ENCODE data around the gene SSBP2.
A peak's percentile ranks its signal among the peaks of the same experiment; 100 is the strongest.

Gene SSBP2

DNA sequence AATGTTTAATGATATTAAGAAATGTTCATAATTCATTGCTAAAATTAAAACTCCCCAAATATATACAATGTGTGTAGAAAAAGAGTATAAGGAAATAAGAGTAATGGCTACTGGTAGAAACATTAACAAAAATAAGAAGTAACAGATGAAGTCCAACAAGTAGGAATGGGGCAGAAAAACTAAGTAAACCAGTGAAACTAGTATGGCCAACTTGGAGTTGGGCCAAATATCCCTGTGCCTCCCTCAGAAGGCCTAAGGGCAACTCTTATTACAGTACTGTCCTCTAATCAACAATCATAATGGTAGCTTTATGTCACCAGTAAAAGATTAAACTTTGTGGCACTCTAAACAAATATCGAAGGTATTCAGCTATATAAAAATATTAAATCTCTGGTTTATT, 93.5 kb downstream of the SSBP2 start:
- no peaks in the 10 kb centered on the region for H3K36me3 ChIP-seq (ENCODE audit: control insufficient read depth, insufficient read depth, low read length, severe bottlenecking)
- no peaks in the 10 kb centered on the region for H3K4me1 ChIP-seq (ENCODE audit: control insufficient read depth, insufficient read depth, low read length)
- DNase-seq (ENCODE audit: low read depth), result peak; percentile 2

GRCh38 chr5:81656783-81657182, 94.1 kb downstream of the SSBP2 start:
- Histone ChIP-seq H3K9ac (ENCODE audit: low read length) (no peak overlapping the region), H3K36me3 (ENCODE audit: control insufficient read depth, insufficient read depth, low read length, severe bottlenecking) (no peaks in the 10 kb centered on the region), H3K4me3 (ENCODE audit: low read length) (no peak overlapping the region), H3K27me3 (replicated peaks; ENCODE audit: control insufficient read depth, insufficient read depth, low read length) (no peaks in the 10 kb centered on the region), H3K9me3 (ENCODE audit: control insufficient read depth, low read length) (no peaks in the 10 kb centered on the region), H3K4me1 (ENCODE audit: control insufficient read depth, insufficient read depth, low read length) (no peaks in the 10 kb centered on the region)
- no peak for DNase-seq (ENCODE audit: low read depth)

More for the DNA sequence above, 93.5 kb downstream of the SSBP2 start:
- Histone ChIP-seq H3K9ac (ENCODE audit: low read length) (no peak overlapping the region), H3K27me3 (replicated peaks; ENCODE audit: control insufficient read depth, insufficient read depth, low read length) (no peaks in the 10 kb centered on the region), H3K9me3 (ENCODE audit: control insufficient read depth, low read length) (no peaks in the 10 kb centered on the region), H3K4me3 (ENCODE audit: low read length) (no peak overlapping the region)

DNA sequence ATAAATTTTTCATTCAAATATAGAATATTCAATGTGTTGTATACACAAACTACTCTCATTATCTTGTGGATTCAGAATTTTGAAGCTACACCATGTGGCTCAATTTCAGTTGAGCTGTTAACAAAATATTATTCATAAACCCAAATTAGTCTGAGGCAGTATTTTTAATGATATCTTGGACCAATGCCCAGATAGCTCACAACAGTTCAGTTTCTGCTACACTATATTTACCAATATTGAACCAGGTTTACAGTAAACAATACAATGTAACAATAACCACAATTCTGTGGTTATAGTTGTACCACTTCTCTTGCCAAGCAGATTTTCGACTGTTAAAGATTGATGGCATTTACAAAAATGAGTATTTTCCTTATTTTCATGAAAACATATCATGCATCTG, 99.9 kb downstream of the SSBP2 start:
- Histone ChIP-seq H3K4me1 (ENCODE audit: control insufficient read depth, insufficient read depth, low read length) (no peaks in the 10 kb centered on the region), H3K9ac (ENCODE audit: low read length) (no peak overlapping the region), H3K27me3 (replicated peaks; ENCODE audit: control insufficient read depth, insufficient read depth, low read length) (no peaks in the 10 kb centered on the region), H3K9me3 (ENCODE audit: control insufficient read depth, low read length) (no peaks in the 10 kb centered on the region), H3K36me3 (ENCODE audit: control insufficient read depth, insufficient read depth, low read length, severe bottlenecking) (peaks cover 11% of the 10 kb centered on the region), H3K4me3 (ENCODE audit: low read length) (no peak overlapping the region)
- no peak for DNase-seq (ENCODE audit: low read depth)

DNA sequence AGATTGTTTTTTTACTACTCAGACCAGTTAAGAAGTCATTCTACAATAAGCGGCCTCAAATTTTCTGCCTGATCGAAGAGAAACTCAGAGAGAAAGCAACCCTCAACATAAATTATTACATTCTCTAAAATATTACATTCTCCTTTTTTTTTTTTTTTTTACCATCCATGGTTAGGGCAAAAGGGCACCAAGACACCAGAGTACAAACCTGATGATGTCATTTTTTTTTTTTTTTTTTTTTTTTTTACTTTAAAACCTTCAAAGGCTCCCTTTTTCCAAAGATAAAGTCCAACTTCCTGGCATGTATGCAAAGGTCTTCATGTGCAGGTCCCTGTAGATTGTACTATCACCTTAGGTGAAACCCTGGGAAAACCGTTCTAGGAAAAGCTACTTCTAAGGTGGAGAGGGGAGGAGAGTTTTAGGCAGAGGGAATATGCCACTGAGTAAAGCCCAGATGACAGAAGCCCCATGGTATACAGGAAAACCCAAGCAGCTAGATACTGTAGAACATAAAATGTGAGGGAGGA, 104.4 kb downstream of the SSBP2 start:
- H3K36me3 ChIP-seq (ENCODE audit: control insufficient read depth, insufficient read depth, low read length, severe bottlenecking), result peaks cover 11% of the 10 kb centered on the region
- no peak overlapping the region for H3K9ac ChIP-seq (ENCODE audit: low read length)
- H3K4me1 ChIP-seq (ENCODE audit: control insufficient read depth, insufficient read depth, low read length), result no peaks in the 10 kb centered on the region
- DNase-seq (ENCODE audit: low read depth), result no peak
- H3K4me3 ChIP-seq (ENCODE audit: low read length), result no peak overlapping the region
- H3K27me3 ChIP-seq (replicated peaks; ENCODE audit: control insufficient read depth, insufficient read depth, low read length), result no peaks in the 10 kb centered on the region
- H3K9me3 ChIP-seq (ENCODE audit: control insufficient read depth, low read length), result no peaks in the 10 kb centered on the region

GRCh38 chr5:81642210-81642609, 108.7 kb downstream of the SSBP2 start:
- no peaks in the 10 kb centered on the region for H3K36me3 ChIP-seq (ENCODE audit: control insufficient read depth, insufficient read depth, low read length, severe bottlenecking)
- H3K9ac ChIP-seq (ENCODE audit: low read length), result no peak overlapping the region
- H3K27me3 ChIP-seq (replicated peaks; ENCODE audit: control insufficient read depth, insufficient read depth, low read length), result no peaks in the 10 kb centered on the region
- no peak overlapping the region for H3K4me3 ChIP-seq (ENCODE audit: low read length)
- no peaks in the 10 kb centered on the region for H3K9me3 ChIP-seq (ENCODE audit: control insufficient read depth, low read length)
- no peak for DNase-seq (ENCODE audit: low read depth)
- peaks cover 11% of the 10 kb centered on the region for H3K4me1 ChIP-seq (ENCODE audit: control insufficient read depth, insufficient read depth, low read length)

GRCh38 chr5:81639556-81639955, 111.3 kb downstream of the SSBP2 start:
- H3K4me1 ChIP-seq (ENCODE audit: control insufficient read depth, insufficient read depth, low read length), result peaks cover 11% of the 10 kb centered on the region
- H3K9me3 ChIP-seq (ENCODE audit: control insufficient read depth, low read length), result no peaks in the 10 kb centered on the region
- no peaks in the 10 kb centered on the region for H3K27me3 ChIP-seq (replicated peaks; ENCODE audit: control insufficient read depth, insufficient read depth, low read length)
- no peak overlapping the region for H3K9ac ChIP-seq (ENCODE audit: low read length)
- H3K36me3 ChIP-seq (ENCODE audit: control insufficient read depth, insufficient read depth, low read length, severe bottlenecking), result peaks cover 16% of the 10 kb centered on the region
- DNase-seq (ENCODE audit: low read depth), result peak; percentile 37
- H3K4me3 ChIP-seq (ENCODE audit: low read length), result no peak overlapping the region

- Histone ChIP-seq H3K9ac (ENCODE audit: low read length) (no peak overlapping the region), H3K27me3 (replicated peaks; ENCODE audit: control insufficient read depth, insufficient read depth, low read length) (no peaks in the 10 kb centered on the region), H3K9me3 (ENCODE audit: control insufficient read depth, low read length) (no peaks in the 10 kb centered on the region), H3K4me3 (ENCODE audit: low read length) (no peak overlapping the region), H3K4me1 (ENCODE audit: control insufficient read depth, insufficient read depth, low read length) (peaks cover 11% of the 10 kb centered on the region), H3K36me3 (ENCODE audit: control insufficient read depth, insufficient read depth, low read length, severe bottlenecking) (peaks cover 21% of the 10 kb centered on the region)
- peak; percentile 15 for DNase-seq (ENCODE audit: low read depth)
These were observed 112.4 kb downstream of the SSBP2 start for GRCh38 chr5:81638471-81638870.

GRCh38 chr5:81633891-81634290, 117.0 kb downstream of the SSBP2 start:
- DNase-seq (ENCODE audit: low read depth), result no peak
- Histone ChIP-seq H3K9ac (ENCODE audit: low read length) (no peak overlapping the region), H3K27me3 (replicated peaks; ENCODE audit: control insufficient read depth, insufficient read depth, low read length) (no peaks in the 10 kb centered on the region), H3K4me1 (ENCODE audit: control insufficient read depth, insufficient read depth, low read length) (peaks cover 3% of the 10 kb centered on the region), H3K36me3 (ENCODE audit: control insufficient read depth, insufficient read depth, low read length, severe bottlenecking) (peaks cover 32% of the 10 kb centered on the region), H3K9me3 (ENCODE audit: control insufficient read depth, low read length) (no peaks in the 10 kb centered on the region), H3K4me3 (ENCODE audit: low read length) (no peak overlapping the region)

GRCh38 chr5:81633471-81633870, 117.4 kb downstream of the SSBP2 start:
- Histone ChIP-seq H3K4me1 (ENCODE audit: control insufficient read depth, insufficient read depth, low read length) (no peaks in the 10 kb centered on the region), H3K4me3 (ENCODE audit: low read length) (no peak overlapping the region), H3K36me3 (ENCODE audit: control insufficient read depth, insufficient read depth, low read length, severe bottlenecking) (peaks cover 32% of the 10 kb centered on the region), H3K9me3 (ENCODE audit: control insufficient read depth, low read length) (no peaks in the 10 kb centered on the region), H3K9ac (ENCODE audit: low read length) (no peak overlapping the region), H3K27me3 (replicated peaks; ENCODE audit: control insufficient read depth, insufficient read depth, low read length) (no peaks in the 10 kb centered on the region)
- no peak for DNase-seq (ENCODE audit: low read depth)

DNA sequence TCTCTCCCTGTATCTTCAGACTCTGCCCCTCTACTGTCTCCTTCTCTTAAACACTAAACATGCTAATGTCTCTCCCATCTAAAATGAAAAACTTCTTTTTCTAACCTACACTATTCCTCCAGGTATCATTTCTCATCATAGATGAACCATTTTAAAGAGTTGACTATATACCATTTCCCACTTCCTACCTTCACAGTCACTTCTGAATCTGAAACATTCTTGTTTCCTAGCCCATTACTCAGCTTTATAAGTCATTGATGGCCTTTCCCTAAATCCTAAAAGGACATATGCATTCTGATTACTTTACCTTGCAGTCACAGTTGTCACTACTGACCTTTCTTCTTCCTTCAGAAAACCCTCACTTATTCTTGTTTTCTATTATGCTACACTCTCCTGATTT, 118.2 kb downstream of the SSBP2 start:
- no peaks in the 10 kb centered on the region for H3K27me3 ChIP-seq (replicated peaks; ENCODE audit: control insufficient read depth, insufficient read depth, low read length)
- no peaks in the 10 kb centered on the region for H3K4me1 ChIP-seq (ENCODE audit: control insufficient read depth, insufficient read depth, low read length)
- no peak overlapping the region for H3K4me3 ChIP-seq (ENCODE audit: low read length)
- H3K36me3 ChIP-seq (ENCODE audit: control insufficient read depth, insufficient read depth, low read length, severe bottlenecking), result peaks cover 32% of the 10 kb centered on the region
- no peak for DNase-seq (ENCODE audit: low read depth)
- no peak overlapping the region for H3K9ac ChIP-seq (ENCODE audit: low read length)
- H3K9me3 ChIP-seq (ENCODE audit: control insufficient read depth, low read length), result no peaks in the 10 kb centered on the region

- no peaks in the 10 kb centered on the region for H3K27me3 ChIP-seq (replicated peaks; ENCODE audit: control insufficient read depth, insufficient read depth, low read length)
- H3K36me3 ChIP-seq (ENCODE audit: control insufficient read depth, insufficient read depth, low read length, severe bottlenecking), result peaks cover 32% of the 10 kb centered on the region
- H3K9me3 ChIP-seq (ENCODE audit: control insufficient read depth, low read length), result no peaks in the 10 kb centered on the region
- H3K9ac ChIP-seq (ENCODE audit: low read length), result no peak overlapping the region
- H3K4me3 ChIP-seq (ENCODE audit: low read length), result no peak overlapping the region
- H3K4me1 ChIP-seq (ENCODE audit: control insufficient read depth, insufficient read depth, low read length), result peaks cover 5% of the 10 kb centered on the region
- DNase-seq (ENCODE audit: low read depth), result no peak
These were observed 119.3 kb downstream of the SSBP2 start for GRCh38 chr5:81631621-81632020.

- no peaks in the 10 kb centered on the region for H3K9me3 ChIP-seq (ENCODE audit: control insufficient read depth, low read length)
- DNase-seq (ENCODE audit: low read depth), result no peak
- H3K36me3 ChIP-seq (ENCODE audit: control insufficient read depth, insufficient read depth, low read length, severe bottlenecking), result peaks cover 28% of the 10 kb centered on the region
- H3K4me1 ChIP-seq (ENCODE audit: control insufficient read depth, insufficient read depth, low read length), result peaks cover 8% of the 10 kb centered on the region
- H3K4me3 ChIP-seq (ENCODE audit: low read length), result no peak overlapping the region
- no peak overlapping the region for H3K9ac ChIP-seq (ENCODE audit: low read length)
- H3K27me3 ChIP-seq (replicated peaks; ENCODE audit: control insufficient read depth, insufficient read depth, low read length), result no peaks in the 10 kb centered on the region
These were observed 119.8 kb downstream of the SSBP2 start for GRCh38 chr5:81631124-81631523.

All from adipocyte (in vitro differentiated cells).